Measurements from ENCODE around the gene UBALD2. TPM values are rescaled to one million over a fixed set of nuclear protein-coding genes. Genes with fewer than 3 reads are reported as not detected.
"Not testable (repeated sequence)": the region's sequence is repeated elsewhere in the genome, so short reads cannot be mapped to it uniquely, and the experiment has no call there.

UBALD2 gene
- total RNA-seq, 4 donors from 2014 or later, result 9.1 to 16.2 (median 12.4) TPM

DNA sequence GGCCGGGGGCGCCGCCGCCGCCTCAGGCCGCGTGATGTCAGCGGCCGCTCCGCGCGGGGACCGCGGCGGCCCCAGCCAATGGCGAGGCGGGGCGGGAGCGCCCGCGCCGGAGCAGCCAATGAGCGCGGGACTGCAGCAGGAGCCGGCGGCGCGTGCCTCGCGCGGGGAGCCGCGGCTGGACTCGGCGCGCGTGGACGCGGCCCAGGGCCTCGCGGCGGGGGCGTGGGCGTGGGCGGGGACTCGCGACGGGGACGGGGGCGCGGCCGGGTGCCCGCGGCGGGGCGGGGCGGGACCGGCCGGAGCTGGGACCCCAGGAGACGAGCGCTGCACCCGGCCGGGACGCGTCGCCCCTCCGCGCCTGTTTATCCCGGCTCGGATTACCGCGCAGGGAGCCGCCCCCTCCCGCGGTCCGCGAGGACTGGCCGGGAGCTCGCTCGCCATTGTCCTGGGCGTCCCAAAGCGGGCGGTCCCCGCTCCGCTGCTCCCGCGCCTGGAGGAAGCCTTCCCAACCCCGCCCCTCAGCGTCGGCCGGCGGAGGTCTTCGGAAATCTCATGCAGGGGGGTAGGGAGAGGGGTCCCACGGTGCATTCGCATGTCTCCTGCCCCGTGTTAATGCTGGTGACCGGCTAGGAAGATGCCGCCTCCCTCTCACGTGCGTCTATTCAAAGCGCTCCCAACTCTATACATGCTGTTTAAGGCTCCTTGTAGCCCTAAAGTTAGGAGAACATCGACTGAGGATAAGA lies 24.5 kb upstream of the UBALD2 start, which contains the start of gene RNF157:
Gene RNF157, minus strand, starts transcription at position 33 of the 743 bp plus-strand sequence. CDS start 253 bp downstream, outside the sequence.
- peak within 1 kb of the TSS in 3 of 4 donors; percentile 64 to 71 (median 69) for H3K27ac ChIP-seq (replicated peaks in 1 of 4)
- no peaks in the 10 kb centered on the region for H3K36me3 ChIP-seq
- peaks cover 0 to 55% (median 6%) of the 10 kb centered on the region in 4 donors for H3K27me3 ChIP-seq
- no peak for DNase-seq (ENCODE audit: extremely low spot score)
- H3K4me3 ChIP-seq, result peak within 1 kb of the TSS; percentile 58 to 73 (median 65)
- H3K9me3 ChIP-seq, result no peaks in the 10 kb centered on the region
- TF ChIP-seq POLR2AphosphoS5 (IDR thresholded peaks at IDR 0.05) (peak; percentile 18 to 50), EP300 (IDR thresholded peaks at IDR 0.05) (no peak)
- H3K4me1 ChIP-seq, result peaks cover 16 to 27% (median 22%) of the 10 kb centered on the region in 4 donors
- under 1% methylated on average over 40 of the region's 102 CpGs for WGBS
- intact Hi-C loops (cut with DNase I), result no loop called here

DNA sequence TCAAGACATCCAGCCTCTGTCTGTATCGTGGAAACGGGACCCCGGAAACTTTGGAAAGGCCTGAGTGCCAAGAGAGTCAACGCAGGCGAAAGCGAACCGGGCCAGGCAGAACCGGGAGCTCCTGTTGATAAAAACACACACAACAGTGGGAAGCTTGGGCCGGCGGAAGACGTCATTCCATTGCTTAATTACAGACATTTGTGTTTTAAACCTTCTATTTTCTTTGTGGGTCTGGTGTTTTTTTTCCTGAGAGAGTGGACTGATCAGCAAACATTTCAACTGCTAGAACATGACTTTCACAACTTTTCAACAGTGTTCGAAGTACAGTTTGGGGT lies 24.0 kb upstream of the UBALD2 start:
- Histone ChIP-seq H3K27me3 (peaks cover 0 to 61% (median 6%) of the 10 kb centered on the region in 4 donors), H3K4me3 (peak overlapping the region; percentile 58 to 73 (median 65)), H3K4me1 (peaks cover 16 to 27% (median 22%) of the 10 kb centered on the region in 4 donors), H3K27ac (replicated peaks in 1 of 4) (peak overlapping the region in 3 of 4 donors; percentile 30 to 71 (median 69)), H3K9me3 (no peaks in the 10 kb centered on the region), H3K36me3 (no peaks in the 10 kb centered on the region)
- intact Hi-C loops (cut with DNase I), result no loop called here
- no peak for DNase-seq (ENCODE audit: extremely low spot score)
- 10% methylated on average over 12 of the region's 12 CpGs for WGBS
- no peak for TF ChIP-seq POLR2A (IDR thresholded peaks at IDR 0.05; ENCODE audit: low read depth)
- no peak for TF ChIP-seq EP300 (IDR thresholded peaks at IDR 0.05)

DNA sequence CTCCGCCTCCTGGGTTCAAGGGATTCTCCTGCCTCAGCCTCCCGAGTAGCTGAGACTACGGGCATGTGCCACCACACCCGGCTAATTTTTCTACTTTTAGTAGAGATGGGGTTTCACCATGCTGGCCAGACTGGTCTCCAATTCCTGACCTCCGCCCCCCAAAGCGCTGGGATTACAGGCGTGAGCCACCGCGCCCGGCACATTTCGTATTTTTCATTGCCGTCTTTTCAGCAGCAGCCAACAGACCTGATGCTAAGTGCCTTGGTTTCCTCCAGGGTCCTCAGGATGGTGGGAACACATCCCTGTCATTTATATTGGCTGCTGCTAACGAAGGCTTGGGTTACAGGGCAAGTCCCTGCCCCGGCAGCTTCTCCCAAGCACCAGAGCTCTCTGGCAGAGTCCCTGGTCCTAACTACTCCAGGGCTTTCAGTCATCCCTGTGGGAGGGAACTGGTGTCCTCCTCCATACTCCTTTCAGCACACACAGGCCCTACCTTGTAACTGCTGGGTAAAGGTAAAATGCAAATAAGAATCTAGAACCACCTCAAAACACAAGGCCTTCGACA lies 23.4 kb upstream of the UBALD2 start:
- no peak for TF ChIP-seq EP300 (IDR thresholded peaks at IDR 0.05)
- TF ChIP-seq, protein P1, sequence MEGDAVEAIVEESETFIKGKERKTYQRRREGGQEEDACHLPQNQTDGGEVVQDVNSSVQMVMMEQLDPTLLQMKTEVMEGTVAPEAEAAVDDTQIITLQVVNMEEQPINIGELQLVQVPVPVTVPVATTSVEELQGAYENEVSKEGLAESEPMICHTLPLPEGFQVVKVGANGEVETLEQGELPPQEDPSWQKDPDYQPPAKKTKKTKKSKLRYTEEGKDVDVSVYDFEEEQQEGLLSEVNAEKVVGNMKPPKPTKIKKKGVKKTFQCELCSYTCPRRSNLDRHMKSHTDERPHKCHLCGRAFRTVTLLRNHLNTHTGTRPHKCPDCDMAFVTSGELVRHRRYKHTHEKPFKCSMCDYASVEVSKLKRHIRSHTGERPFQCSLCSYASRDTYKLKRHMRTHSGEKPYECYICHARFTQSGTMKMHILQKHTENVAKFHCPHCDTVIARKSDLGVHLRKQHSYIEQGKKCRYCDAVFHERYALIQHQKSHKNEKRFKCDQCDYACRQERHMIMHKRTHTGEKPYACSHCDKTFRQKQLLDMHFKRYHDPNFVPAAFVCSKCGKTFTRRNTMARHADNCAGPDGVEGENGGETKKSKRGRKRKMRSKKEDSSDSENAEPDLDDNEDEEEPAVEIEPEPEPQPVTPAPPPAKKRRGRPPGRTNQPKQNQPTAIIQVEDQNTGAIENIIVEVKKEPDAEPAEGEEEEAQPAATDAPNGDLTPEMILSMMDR (IDR thresholded peaks at IDR 0.05), result no peak
- no peak for TF ChIP-seq POLR2AphosphoS5 (IDR thresholded peaks at IDR 0.05)
- TF ChIP-seq POLR2A (IDR thresholded peaks at IDR 0.05; ENCODE audit: low read depth), result no peak
- Histone ChIP-seq H3K27me3 (peaks cover 0 to 65% (median 6%) of the 10 kb centered on the region in 4 donors), H3K36me3 (no peaks in the 10 kb centered on the region), H3K4me1 (peaks cover 16 to 27% (median 22%) of the 10 kb centered on the region in 4 donors), H3K9me3 (no peaks in the 10 kb centered on the region), H3K4me3 (peak overlapping the region in 3 of 4 donors; percentile 64 to 73 (median 66)), H3K27ac (replicated peaks in 1 of 4) (no peak overlapping the region)
- WGBS, result 93% methylated on average over 15 of the region's 15 CpGs
- no peak for DNase-seq (ENCODE audit: extremely low spot score)
- intact Hi-C loops (cut with DNase I), result no loop called here

DNA sequence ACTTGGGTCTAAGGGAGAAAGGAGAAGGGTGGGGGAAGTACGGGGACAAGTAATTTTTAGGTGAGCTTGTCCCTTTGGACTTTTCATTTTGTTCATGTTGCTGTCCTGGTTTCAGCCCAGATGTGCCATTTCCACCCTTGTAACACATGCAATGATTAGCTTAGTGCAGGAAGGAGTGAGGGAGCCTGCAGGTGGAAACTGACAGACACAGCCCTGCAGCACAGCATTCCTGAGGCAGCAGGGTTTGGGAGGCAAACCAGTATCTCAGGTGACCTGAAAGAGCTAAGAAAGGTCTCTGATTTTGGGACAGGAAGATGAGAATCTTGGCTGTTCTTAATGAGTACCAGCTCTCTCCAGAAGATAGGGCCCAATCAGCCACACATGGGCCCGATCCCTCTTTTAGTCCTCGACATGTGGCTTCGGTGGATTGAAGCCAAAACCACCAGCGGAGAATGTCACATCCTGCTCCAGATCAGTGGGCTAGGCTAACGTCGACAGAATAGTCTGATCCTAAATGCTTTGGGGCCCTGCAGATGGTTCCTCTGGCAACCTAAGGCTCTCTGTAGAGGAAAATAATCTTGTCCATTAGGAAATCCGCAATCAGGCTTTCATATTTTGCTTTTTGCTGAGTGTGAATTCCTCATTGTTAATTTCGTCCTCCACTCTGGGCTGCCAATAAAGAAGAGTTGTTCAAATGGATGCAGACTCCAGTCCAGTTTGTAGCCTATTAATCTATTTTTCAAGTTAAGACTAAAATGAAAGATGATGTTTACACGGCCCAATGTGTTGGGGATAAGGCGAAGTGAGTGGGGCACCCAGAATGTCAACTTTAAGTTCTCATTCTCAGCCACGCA lies 21.1 kb upstream of the UBALD2 start:
- no peaks in the 10 kb centered on the region for H3K9me3 ChIP-seq
- TF ChIP-seq EP300 (IDR thresholded peaks at IDR 0.05) (no peak), POLR2A (IDR thresholded peaks at IDR 0.05; ENCODE audit: low read depth) (no peak), POLR2AphosphoS5 (IDR thresholded peaks at IDR 0.05) (no peak)
- TF ChIP-seq, protein P1 (IDR thresholded peaks at IDR 0.05), result no peak
- no peak for DNase-seq (ENCODE audit: extremely low spot score)
- 82% methylated on average over 12 of the region's 12 CpGs for WGBS
- intact Hi-C loops (cut with DNase I), result no loop called here
- H3K4me1 ChIP-seq, result peaks cover 16 to 24% (median 22%) of the 10 kb centered on the region in 4 donors
- H3K27me3 ChIP-seq, result peaks cover 0 to 61% (median 6%) of the 10 kb centered on the region in 4 donors
- H3K4me3 ChIP-seq, result no peak overlapping the region
- no peaks in the 10 kb centered on the region for H3K36me3 ChIP-seq
- H3K27ac ChIP-seq (replicated peaks in 1 of 4), result no peak overlapping the region

DNA sequence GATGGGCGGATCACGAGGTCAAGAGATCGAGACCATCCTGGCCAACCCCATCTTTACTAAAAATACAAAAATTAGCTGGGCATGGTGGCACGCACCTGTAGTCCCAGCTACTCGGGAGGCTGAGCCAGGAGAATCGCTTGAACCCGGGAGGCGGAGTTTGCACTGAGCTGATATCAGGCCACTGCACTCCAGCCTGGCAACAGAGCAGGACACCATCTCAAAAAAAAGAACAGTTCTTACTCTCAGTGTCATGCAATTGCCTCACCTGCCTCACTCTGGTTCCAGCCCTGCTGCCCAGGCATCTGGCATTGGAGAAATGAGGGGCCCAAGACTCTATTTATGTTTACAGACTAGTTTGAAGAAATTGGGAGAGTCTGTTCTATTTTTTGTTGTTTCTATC lies 20.4 kb upstream of the UBALD2 start:
- H3K36me3 ChIP-seq; H3K9me3 ChIP-seq; DNase-seq (ENCODE audit: extremely low spot score); H3K27ac ChIP-seq (replicated peaks in 1 of 4); H3K4me3 ChIP-seq; intact Hi-C loops (cut with DNase I): not testable (repeated sequence)
- 93% methylated on average over 8 of the region's 8 CpGs for WGBS
- H3K27me3 ChIP-seq, result peaks cover 0 to 56% (median 5%) of the 10 kb centered on the region in 4 donors
- H3K4me1 ChIP-seq, result peaks cover 13 to 17% (median 16%) of the 10 kb centered on the region in 4 donors
